Neural progenitor cell (in vitro differentiated cells): ENCODE results near the gene ARMH1. TPM values are rescaled to one million over a fixed set of nuclear protein-coding genes. Genes with fewer than 3 reads are reported as not detected.

Source experiments
- DNase-seq: peaks from one replicate; pipeline ENCODE4 v3.0.0-alpha.2; 2016; ENCODE audit warnings: low spot score
- H2AFZ ChIP-seq: fragments of 200-600 bp; sonication (generic); replicated peaks from 2 replicates; pipeline ENCODE4 v1.6.1; 2016; ENCODE audit warnings: antibody characterized with exemption
- H3F3A ChIP-seq: fragments of 200-600 bp; sonication (generic); 2 replicates; pipeline ENCODE4 v1.6.1; 2016; ENCODE audit warnings: antibody characterized with exemption, low read depth
- H3K27ac ChIP-seq: fragments of 200-600 bp; sonication (generic); 2 replicates; pipeline ENCODE4 v1.5.1; 2016; ENCODE audit warnings: mild to moderate bottlenecking
- H3K27me3 ChIP-seq: fragments of 200-600 bp; sonication (generic); 2 replicates; pipeline ENCODE4 v1.6.1; 2016; ENCODE audit warnings: mild to moderate bottlenecking, moderate library complexity
- H3K36me3 ChIP-seq: fragments of 200-600 bp; sonication (generic); 2 replicates; pipeline ENCODE4 v1.5.1; 2016
- H3K4me1 ChIP-seq: fragments of 200-600 bp; sonication (generic); 2 replicates; pipeline ENCODE4 v1.6.1; 2016; ENCODE audit warnings: mixed run types
- H3K4me2 ChIP-seq: fragments of 200-600 bp; sonication (generic); 2 replicates; pipeline ENCODE4 v1.6.1; 2016
- H3K4me3 ChIP-seq: fragments of 200-600 bp; sonication (generic); 2 replicates; pipeline ENCODE4 v1.5.1; 2016
- H3K79me2 ChIP-seq: fragments of 200-600 bp; sonication (generic); 2 replicates; pipeline ENCODE4 v1.6.1; 2016; ENCODE audit warnings: low read depth
- H3K9ac ChIP-seq: fragments of 200-600 bp; sonication (generic); 2 replicates; pipeline ENCODE4 v1.6.1; 2016
- H3K9me3 ChIP-seq: fragments of 200-600 bp; sonication (generic); 2 replicates; pipeline ENCODE4 v1.5.1; 2016; ENCODE audit warnings: low read depth
- H4K20me1 ChIP-seq: fragments of 200-600 bp; sonication (generic); 2 replicates; pipeline ENCODE4 v1.6.1; 2016; ENCODE audit warnings: low read depth
- H3K27ac Mint-ChIP-seq: 3 replicates; pipeline ENCODE4 v1.8.0; 2021; ENCODE audit warnings: mixed read lengths
- H3K27me3 Mint-ChIP-seq: 2 replicates; pipeline ENCODE4 v1.8.0; 2022; ENCODE audit warnings: low read depth, mild to moderate bottlenecking, inconsistent platforms, moderate library complexity, mixed read lengths; ENCODE audit not compliant: insufficient read depth
- H3K36me3 Mint-ChIP-seq: 3 replicates; pipeline ENCODE4 v1.8.0; 2021; ENCODE audit warnings: mixed read lengths
- H3K4me1 Mint-ChIP-seq: 3 replicates; pipeline ENCODE4 v1.8.0; 2021; ENCODE audit warnings: mixed read lengths
- H3K4me3 Mint-ChIP-seq: 3 replicates; pipeline ENCODE4 v1.8.0; 2021; ENCODE audit warnings: mild to moderate bottlenecking, moderate library complexity, mixed read lengths
- H3K9me3 Mint-ChIP-seq: 3 replicates; pipeline ENCODE4 v1.8.0; 2020; ENCODE audit warnings: mixed read lengths
- CTCF ChIP-seq: fragments of 200-600 bp; sonication (generic); IDR thresholded peaks from 2 replicates; pipeline ENCODE4 v1.5.1; 2017; ENCODE audit warnings: antibody characterized with exemption, mild to moderate bottlenecking
- EZH2 ChIP-seq: fragments of 200-600 bp; sonication (generic); IDR thresholded peaks from 2 replicates; pipeline ENCODE4 v1.6.1; 2017; ENCODE audit warnings: antibody characterized with exemption, mild to moderate bottlenecking, moderate library complexity
- EZH2phosphoT487 ChIP-seq: fragments of 200-600 bp; sonication (generic); IDR thresholded peaks from 2 replicates; pipeline ENCODE4 v1.6.1; 2017; ENCODE audit warnings: antibody characterized with exemption
- total RNA-seq: library from RNA; depleted of rRNA; stranded (reverse); fragments of >200 nt; gene quantifications from 2 replicates; pipeline ENCODE4 v1.2.3, GENCODE V29; 2015; ENCODE audit warnings: low replicate concordance

The ARMH1 gene
- total RNA-seq, 1 donor from 2014 or later = 3.6 TPM

DNA sequence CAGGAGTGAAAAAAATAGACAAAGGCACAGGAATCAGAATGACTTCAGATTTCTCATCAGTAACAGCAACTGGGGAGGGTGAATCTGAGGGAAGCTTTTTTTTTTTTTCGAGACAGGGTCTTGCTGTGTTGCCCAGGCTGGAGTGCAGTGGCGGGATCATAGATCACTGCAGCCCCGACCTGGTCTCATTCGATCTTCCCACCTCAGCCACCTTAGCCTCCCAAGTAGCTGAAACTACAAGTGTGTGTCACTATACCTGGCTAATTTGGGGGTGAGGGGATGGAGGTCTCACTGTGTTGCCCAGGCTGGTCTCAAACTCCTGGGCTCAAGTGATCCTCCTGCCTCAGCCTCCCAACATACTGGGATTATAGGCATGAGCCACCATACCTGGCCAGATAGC is 10.7 kb downstream of the ARMH1 start:
- Histone ChIP-seq H3K4me1 (no peaks in the 10 kb centered on the region), H3K9me3 (no peaks in the 10 kb centered on the region), H2AFZ (no peak overlapping the region), H3K27me3 (no peaks in the 10 kb centered on the region), H3K4me3 (no peak overlapping the region), H3K4me2 (no peak overlapping the region), H3K36me3 (no peaks in the 10 kb centered on the region), H3K9ac (no peak overlapping the region), H4K20me1 (no peaks in the 10 kb centered on the region), H3K27ac (no peak overlapping the region), H3K79me2 (no peaks in the 10 kb centered on the region), H3F3A (no peaks in the 10 kb centered on the region)
- H3K4me3 Mint-ChIP-seq = no peak overlapping the region
- H3K27ac Mint-ChIP-seq = no peak overlapping the region
- H3K36me3 Mint-ChIP-seq = peaks cover 5% of the 10 kb centered on the region
- H3K9me3 Mint-ChIP-seq = no peaks in the 10 kb centered on the region
- H3K27me3 Mint-ChIP-seq = peaks cover 3% of the 10 kb centered on the region
- DNase-seq = no peak
- TF ChIP-seq CTCF (no peak), EZH2phosphoT487 (no peak), EZH2 (no peak)
- peaks cover 10% of the 10 kb centered on the region for H3K4me1 Mint-ChIP-seq

DNA sequence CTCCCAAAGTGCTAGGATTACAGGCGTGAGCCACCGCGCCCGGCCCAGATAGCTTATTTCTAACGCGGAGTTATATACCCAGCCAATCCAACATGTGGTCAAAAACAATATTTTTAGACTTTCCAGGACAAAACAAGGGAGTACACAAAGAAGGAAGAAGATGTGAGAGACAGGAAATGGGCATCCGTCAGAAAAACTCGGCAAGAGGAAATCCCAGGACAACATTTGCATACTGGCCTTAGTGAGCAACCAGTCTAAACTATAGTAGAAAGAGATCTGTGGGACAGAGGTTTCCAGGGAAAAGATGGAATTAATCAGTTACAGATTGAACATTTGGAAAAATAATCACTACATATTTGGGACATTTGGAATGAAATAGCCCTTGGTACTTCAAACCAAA is 11.4 kb downstream of the ARMH1 start:
- no peaks in the 10 kb centered on the region for H3K79me2 ChIP-seq
- no peaks in the 10 kb centered on the region for H4K20me1 ChIP-seq
- no peak overlapping the region for H2AFZ ChIP-seq
- DNase-seq = no peak
- H3K27me3 ChIP-seq = no peaks in the 10 kb centered on the region
- Mint-ChIP-seq H3K4me1 (peaks cover 10% of the 10 kb centered on the region), H3K27me3 (peaks cover 3% of the 10 kb centered on the region), H3K9me3 (no peaks in the 10 kb centered on the region), H3K4me3 (no peak overlapping the region), H3K27ac (no peak overlapping the region), H3K36me3 (peaks cover 2% of the 10 kb centered on the region)
- H3K9ac ChIP-seq = no peak overlapping the region
- H3K4me1 ChIP-seq = no peaks in the 10 kb centered on the region
- H3K4me3 ChIP-seq = no peak overlapping the region
- H3F3A ChIP-seq = no peaks in the 10 kb centered on the region
- no peaks in the 10 kb centered on the region for H3K9me3 ChIP-seq
- H3K27ac ChIP-seq = no peak overlapping the region
- H3K36me3 ChIP-seq = no peaks in the 10 kb centered on the region
- no peak overlapping the region for H3K4me2 ChIP-seq
- no peak for TF ChIP-seq EZH2
- no peak for TF ChIP-seq EZH2phosphoT487
- no peak for TF ChIP-seq CTCF

DNA sequence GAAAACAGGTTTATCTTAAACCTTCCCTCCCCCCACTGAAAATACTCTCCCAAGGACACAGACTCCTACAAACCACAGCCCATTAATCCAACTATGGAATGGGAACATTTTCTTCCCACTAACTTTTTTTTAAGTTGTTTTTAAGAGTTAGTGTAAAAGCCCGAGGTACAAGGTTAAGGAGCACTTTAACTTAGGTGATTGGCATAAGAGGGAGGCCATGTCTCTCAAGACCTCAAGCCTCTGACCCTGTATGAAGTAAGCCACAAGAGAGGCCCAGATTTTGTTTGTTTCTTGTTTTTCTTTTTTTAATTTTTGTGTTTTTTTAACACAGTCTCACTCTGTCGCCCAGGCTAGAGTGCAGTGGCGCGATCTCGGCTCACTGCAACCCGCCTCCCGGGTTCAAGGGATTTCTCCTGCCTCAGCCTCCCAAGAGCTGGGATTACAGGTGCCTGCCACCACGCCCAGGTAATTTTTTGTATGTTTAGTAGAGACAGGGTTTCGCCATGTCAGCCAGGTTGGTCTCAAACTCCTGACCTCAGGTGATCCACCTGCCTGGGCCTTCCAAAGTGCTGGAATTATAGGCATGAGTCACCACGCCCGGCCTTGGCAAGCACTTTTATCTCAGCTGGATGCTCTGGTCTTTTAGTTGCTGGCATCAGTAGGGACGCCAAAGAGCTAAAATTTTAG is 14.4 kb downstream of the ARMH1 start:
- Histone ChIP-seq H3K79me2 (no peaks in the 10 kb centered on the region), H2AFZ (no peak overlapping the region), H3K27me3 (no peaks in the 10 kb centered on the region), H3K4me3 (no peak overlapping the region), H3K9ac (no peak overlapping the region), H3K36me3 (no peaks in the 10 kb centered on the region), H3K27ac (no peak overlapping the region), H4K20me1 (no peaks in the 10 kb centered on the region), H3K4me1 (no peaks in the 10 kb centered on the region), H3K4me2 (no peak overlapping the region), H3F3A (no peaks in the 10 kb centered on the region), H3K9me3 (no peaks in the 10 kb centered on the region)
- DNase-seq = no peak
- H3K27me3 Mint-ChIP-seq = no peaks in the 10 kb centered on the region
- H3K4me1 Mint-ChIP-seq = peaks cover 4% of the 10 kb centered on the region
- TF ChIP-seq EZH2 (no peak), EZH2phosphoT487 (no peak), CTCF (no peak)
- H3K4me3 Mint-ChIP-seq = no peak overlapping the region
- H3K9me3 Mint-ChIP-seq = no peaks in the 10 kb centered on the region
- H3K36me3 Mint-ChIP-seq = peaks cover 3% of the 10 kb centered on the region
- H3K27ac Mint-ChIP-seq = no peak overlapping the region
